ENCODE measurements around the gene PGS1. TPM values are rescaled to one million over a fixed set of nuclear protein-coding genes. Genes with fewer than 3 reads are reported as not detected.
A peak's percentile ranks its signal among the peaks of the same experiment; 100 is the strongest.

The PGS1 gene
- total RNA-seq, 1 donor from 2014 or later = 41.8 TPM

GRCh38 chr17:78349891-78350642 is 28.4 kb upstream of the PGS1 start:
- H3K27ac ChIP-seq = no peak overlapping the region

GRCh38 chr17:78351449-78352006 is 26.9 kb upstream of the PGS1 start:
- H3K9me3 ChIP-seq = no peaks in the 10 kb centered on the region
- DNase-seq (ENCODE audit: low spot score in 2 of 2) = peak; percentile 73 to 95
- TF ChIP-seq CTCF (IDR thresholded peaks at IDR 0.05) = no peak
- H3K4me3 ChIP-seq = no peak overlapping the region
- peaks cover 0 to 9% of the 10 kb centered on the region in 2 donors for H3K36me3 ChIP-seq
- no peaks in the 10 kb centered on the region for H3K27me3 ChIP-seq
- intact Hi-C loops (cut with DNase I) = no loop called here
- H3K4me1 ChIP-seq = peaks cover 3 to 43% of the 10 kb centered on the region in 2 donors
- H3K27ac ChIP-seq = peak overlapping the region; percentile 78 to 88

More at GRCh38 chr17:78349891-78350642, 28.4 kb upstream of the PGS1 start:
- no peak overlapping the region for H3K4me3 ChIP-seq
- DNase-seq (ENCODE audit: low spot score in 2 of 2) = no peak
- no peaks in the 10 kb centered on the region for H3K9me3 ChIP-seq
- no peaks in the 10 kb centered on the region for H3K27me3 ChIP-seq
- TF ChIP-seq CTCF (IDR thresholded peaks at IDR 0.05) = no peak
- intact Hi-C loops (cut with DNase I) = no loop called here
- H3K4me1 ChIP-seq = peaks cover 3 to 33% of the 10 kb centered on the region in 2 donors
- H3K36me3 ChIP-seq = no peaks in the 10 kb centered on the region

- no peak for TF ChIP-seq CTCF (IDR thresholded peaks at IDR 0.05)
- peak overlapping the region in 1 of 2 donors; percentile 29 for H3K4me3 ChIP-seq
- H3K27me3 ChIP-seq = no peaks in the 10 kb centered on the region
- H3K9me3 ChIP-seq = no peaks in the 10 kb centered on the region
- peaks cover 11 to 28% of the 10 kb centered on the region in 2 donors for H3K36me3 ChIP-seq
- no peak for DNase-seq (ENCODE audit: low spot score in 2 of 2)
- H3K27ac ChIP-seq = peak overlapping the region; percentile 78 to 98
- peaks cover 7 to 65% of the 10 kb centered on the region in 2 donors for H3K4me1 ChIP-seq
- intact Hi-C loops (cut with DNase I) = no loop called here
Measured at GRCh38 chr17:78353834-78354233, 24.6 kb upstream of the PGS1 start.

GRCh38 chr17:78355045-78355641 is 23.3 kb upstream of the PGS1 start:
- Histone ChIP-seq H3K27ac (peak overlapping the region; percentile 78 to 98), H3K36me3 (peaks cover 11 to 29% of the 10 kb centered on the region in 2 donors), H3K27me3 (no peaks in the 10 kb centered on the region), H3K4me3 (no peak overlapping the region), H3K9me3 (no peaks in the 10 kb centered on the region), H3K4me1 (peaks cover 7 to 65% of the 10 kb centered on the region in 2 donors)
- TF ChIP-seq CTCF (IDR thresholded peaks at IDR 0.05) = no peak
- intact Hi-C loops (cut with DNase I) = no loop called here
- DNase-seq (ENCODE audit: low spot score in 2 of 2) = no peak

- peaks cover 11 to 29% of the 10 kb centered on the region in 2 donors for H3K36me3 ChIP-seq
- H3K4me3 ChIP-seq = no peak overlapping the region
- H3K4me1 ChIP-seq = peaks cover 10 to 69% of the 10 kb centered on the region in 2 donors
- H3K9me3 ChIP-seq = no peaks in the 10 kb centered on the region
- H3K27ac ChIP-seq = peak overlapping the region; percentile 78 to 98
- no peaks in the 10 kb centered on the region for H3K27me3 ChIP-seq
- DNase-seq (ENCODE audit: low spot score in 2 of 2) = no peak
- intact Hi-C loops (cut with DNase I) = no loop called here
- no peak for TF ChIP-seq CTCF (IDR thresholded peaks at IDR 0.05)
Measured at GRCh38 chr17:78355701-78356100, 22.7 kb upstream of the PGS1 start.

Data from ascending aorta (tissue), 2 donors.